Measurements from ENCODE around the gene OAS1.
"Not testable (repeated sequence)": the region's sequence is repeated elsewhere in the genome, so short reads cannot be mapped to it uniquely, and the experiment has no call there.

Gene OAS1

DNA sequence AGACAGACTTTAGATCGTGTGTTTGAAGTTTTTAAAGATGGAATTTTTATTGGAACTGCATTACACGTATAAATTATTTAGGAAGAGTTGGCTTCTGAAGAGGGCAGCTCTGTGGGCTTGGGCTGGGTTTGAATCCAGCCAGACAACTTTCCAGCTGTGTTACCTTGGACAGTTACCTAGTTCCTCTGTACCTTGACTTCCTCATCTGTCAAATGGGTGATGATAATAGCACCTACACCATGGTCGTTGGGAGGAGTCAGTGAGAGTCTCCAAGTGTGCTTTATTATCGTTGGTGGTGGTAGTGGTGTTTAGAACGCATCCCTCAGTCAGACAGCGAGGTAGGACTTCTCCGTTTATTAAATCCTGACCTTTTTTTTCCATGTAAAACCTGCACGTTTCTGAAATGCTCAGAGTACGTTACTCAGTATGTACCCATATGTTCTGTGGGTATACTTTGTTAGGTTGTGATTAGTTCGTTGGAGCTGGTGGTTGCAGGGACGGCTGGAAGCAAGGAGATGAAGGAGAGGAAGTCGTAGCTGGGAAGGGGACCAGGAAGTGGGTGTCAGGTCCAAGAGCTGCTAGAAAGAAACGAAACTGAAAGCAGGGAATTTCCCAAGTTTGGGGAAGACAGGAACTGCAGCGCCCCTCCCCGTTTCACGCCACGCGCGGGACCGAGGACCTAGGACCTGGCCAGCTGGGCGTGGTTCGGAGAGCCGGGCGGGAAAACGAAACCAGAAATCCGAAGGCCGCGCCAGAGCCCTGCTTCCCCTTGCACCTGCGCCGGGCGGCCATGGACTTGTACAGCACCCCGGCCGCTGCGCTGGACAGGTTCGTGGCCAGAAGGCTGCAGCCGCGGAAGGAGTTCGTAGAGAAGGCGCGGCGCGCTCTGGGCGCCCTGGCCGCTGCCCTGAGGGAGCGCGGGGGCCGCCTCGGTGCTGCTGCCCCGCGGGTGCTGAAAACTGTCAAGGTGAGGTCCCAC, 31.3 kb downstream of the OAS1 start, which contains the start of gene OAS3:
TSS of gene OAS3 (plus strand) at position 734 of the 979 bp plus-strand sequence. CDS start at position 791, 57 bp downstream.
- DNase-seq = peak; percentile 72

GRCh38 chr12:112938751-112939150, 32.0 kb downstream of the OAS1 start:
- no peak for DNase-seq

DNA sequence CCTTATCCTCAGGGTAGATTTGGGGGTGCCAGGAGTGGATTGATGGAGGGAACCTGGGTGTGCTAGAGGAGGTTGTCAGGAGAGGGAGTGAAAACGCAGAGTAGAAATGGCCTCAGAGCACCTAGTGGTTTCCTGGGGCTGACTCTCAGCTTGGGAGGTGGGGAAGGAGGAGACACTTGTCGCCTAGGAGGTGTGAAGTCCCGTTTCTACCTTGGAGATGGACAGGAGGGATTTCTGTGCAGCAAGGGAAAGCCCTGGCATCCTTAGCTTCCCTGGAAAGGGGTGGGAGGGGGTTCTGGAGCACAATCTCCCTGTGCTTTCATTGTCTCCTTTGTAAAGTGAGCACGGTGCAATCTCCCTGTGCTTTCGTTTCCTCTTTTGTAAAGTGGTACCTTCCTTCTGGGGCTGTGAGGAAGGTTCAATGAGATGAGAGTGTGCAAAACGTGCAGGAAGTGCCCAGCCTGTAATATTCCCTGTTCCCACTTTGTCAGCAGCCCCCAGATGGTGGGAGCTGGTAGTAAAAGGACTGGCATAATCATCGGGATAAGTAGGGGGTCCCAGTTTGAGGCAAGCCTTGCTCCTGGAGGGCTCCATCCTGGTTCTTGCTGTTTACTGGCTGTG, 33.1 kb downstream of the OAS1 start:
- peak; percentile 24 for DNase-seq

- no peak for DNase-seq
Observed at GRCh38 chr12:112941528-112942335, 35.0 kb downstream of the OAS1 start.

- DNase-seq = no peak
Observed at GRCh38 chr12:112942572-112942971, 35.8 kb downstream of the OAS1 start.

- DNase-seq = no peak
Observed at GRCh38 chr12:112944024-112944690, 37.4 kb downstream of the OAS1 start.

DNA sequence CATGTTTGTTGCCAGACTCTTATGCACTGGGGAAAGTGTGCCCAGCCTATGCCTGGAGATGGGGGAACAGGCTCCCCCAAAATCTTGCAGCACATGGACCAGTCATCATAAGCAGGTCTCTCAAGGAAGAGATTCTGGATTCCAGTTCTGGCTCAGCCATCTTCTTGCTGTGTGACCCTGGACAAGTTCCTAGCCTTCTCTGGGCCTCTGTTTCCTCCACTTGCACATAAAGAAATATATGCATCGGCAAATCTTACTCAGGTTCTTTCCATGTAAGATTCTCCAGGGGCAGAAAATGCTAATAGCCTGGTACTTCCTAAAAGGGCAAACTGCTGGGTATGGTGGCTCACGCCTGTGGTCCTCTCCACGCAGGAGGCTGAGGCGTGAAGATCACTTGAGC, 38.8 kb downstream of the OAS1 start:
- DNase-seq = no peak

- no peak for DNase-seq
Observed at GRCh38 chr12:112946236-112947000, 39.7 kb downstream of the OAS1 start.

GRCh38 chr12:112947314-112947713, 40.6 kb downstream of the OAS1 start:
- no peak for DNase-seq

GRCh38 chr12:112947761-112948160, 41.0 kb downstream of the OAS1 start:
- DNase-seq = no peak

DNA sequence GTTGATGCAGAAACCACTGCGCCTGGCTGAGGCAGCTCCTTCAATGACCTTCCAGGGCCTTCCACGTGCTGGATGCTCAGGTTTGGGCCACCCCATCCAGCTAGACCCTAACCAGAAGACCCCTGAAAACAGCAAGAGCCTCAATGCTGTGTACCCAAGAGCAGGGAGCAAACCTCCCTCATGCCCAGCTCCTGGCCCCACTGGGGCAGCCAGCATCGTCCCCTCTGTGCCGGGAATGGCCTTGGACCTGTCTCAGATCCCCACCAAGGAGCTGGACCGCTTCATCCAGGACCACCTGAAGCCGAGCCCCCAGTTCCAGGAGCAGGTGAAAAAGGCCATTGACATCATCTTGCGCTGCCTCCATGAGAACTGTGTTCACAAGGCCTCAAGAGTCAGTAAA, 42.0 kb downstream of the OAS1 start:
- no peak for DNase-seq

DNA sequence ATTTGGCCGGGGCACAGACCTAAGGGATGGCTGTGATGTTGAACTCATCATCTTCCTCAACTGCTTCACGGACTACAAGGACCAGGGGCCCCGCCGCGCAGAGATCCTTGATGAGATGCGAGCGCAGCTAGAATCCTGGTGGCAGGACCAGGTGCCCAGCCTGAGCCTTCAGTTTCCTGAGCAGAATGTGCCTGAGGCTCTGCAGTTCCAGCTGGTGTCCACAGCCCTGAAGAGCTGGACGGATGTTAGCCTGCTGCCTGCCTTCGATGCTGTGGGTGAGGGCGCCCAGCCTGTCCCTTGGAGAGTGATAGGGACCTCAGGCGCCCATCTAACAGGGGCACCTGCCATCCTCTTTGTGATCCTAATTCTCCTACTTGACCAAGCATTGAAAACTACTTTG, 43.9 kb downstream of the OAS1 start:
- DNase-seq = no peak

DNA sequence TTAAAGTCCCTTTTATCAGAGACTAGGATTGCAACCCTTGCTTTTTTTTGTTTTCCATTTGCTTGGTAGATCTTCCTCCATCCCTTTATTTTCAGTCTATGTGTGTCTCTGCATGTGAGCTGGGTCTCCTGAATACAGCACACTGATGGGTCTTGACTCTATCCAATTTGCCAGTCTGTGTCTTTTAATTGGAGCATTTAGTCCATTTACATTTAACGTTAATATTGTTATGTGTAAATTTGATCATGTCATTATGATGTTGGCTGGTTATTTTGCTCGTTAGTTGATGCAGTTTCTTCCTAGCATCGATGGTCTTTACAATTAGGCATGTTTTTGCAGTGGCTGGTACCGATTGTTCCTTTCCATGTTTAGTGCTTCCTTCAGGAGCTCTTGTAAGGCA, 50.4 kb downstream of the OAS1 start:
- not testable (repeated sequence) for DNase-seq

DNA sequence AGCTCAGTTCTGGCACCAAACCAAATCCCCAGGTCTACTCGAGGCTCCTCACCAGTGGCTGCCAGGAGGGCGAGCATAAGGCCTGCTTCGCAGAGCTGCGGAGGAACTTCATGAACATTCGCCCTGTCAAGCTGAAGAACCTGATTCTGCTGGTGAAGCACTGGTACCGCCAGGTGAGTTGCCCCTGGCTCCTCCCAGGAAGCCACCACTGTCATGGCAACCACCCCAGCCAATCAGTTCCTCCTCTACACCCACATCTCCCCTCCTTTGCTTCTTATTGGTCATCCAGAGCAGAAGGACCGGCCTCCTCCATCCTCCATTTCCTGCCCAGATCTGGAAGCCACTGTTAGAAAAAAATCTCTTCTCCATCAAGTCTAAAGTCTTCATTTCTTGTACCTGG, 54.3 kb downstream of the OAS1 start:
- peak; percentile 11 for DNase-seq

- DNase-seq = no peak
Observed at GRCh38 chr12:112961536-112961935, 54.8 kb downstream of the OAS1 start.

DNA sequence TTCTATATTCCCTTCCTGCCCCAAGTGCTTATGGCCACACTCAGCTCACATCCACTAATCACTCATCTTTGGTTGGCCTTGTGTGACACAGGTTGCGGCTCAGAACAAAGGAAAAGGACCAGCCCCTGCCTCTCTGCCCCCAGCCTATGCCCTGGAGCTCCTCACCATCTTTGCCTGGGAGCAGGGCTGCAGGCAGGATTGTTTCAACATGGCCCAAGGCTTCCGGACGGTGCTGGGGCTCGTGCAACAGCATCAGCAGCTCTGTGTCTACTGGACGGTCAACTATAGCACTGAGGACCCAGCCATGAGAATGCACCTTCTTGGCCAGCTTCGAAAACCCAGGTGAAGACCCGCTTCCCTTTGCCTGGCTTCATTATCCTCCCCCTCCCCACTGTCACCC, 55.8 kb downstream of the OAS1 start:
- no peak for DNase-seq

GRCh38 chr12:112963227-112963861, 56.6 kb downstream of the OAS1 start:
- DNase-seq = no peak

DNA sequence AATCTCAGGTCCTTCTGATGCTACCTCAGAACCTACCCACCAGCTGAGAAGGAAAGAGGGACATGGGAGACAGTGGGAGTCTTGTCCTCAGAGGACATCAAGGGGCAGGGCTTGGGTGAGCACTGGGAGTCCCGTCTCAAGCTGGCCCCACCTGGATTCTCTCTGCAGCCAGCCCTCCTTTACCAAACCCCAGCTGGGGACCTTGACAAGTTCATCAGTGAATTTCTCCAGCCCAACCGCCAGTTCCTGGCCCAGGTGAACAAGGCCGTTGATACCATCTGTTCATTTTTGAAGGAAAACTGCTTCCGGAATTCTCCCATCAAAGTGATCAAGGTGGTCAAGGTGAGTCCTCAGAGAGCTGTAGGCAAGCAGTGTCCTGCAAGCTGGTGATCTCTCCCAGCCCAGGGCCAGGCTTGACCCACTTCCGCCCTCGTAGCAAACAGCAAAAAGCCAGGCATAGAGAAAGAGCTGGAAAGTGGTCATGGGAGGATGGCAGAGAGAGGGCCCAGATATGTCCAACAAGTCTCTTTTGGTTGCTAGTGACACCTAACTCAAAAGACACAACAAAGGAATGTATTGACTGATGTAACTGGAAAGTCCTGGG, 57.4 kb downstream of the OAS1 start:
- no peak for DNase-seq

- DNase-seq = no peak
Observed at GRCh38 chr12:112964915-112965314, 58.2 kb downstream of the OAS1 start.

DNA sequence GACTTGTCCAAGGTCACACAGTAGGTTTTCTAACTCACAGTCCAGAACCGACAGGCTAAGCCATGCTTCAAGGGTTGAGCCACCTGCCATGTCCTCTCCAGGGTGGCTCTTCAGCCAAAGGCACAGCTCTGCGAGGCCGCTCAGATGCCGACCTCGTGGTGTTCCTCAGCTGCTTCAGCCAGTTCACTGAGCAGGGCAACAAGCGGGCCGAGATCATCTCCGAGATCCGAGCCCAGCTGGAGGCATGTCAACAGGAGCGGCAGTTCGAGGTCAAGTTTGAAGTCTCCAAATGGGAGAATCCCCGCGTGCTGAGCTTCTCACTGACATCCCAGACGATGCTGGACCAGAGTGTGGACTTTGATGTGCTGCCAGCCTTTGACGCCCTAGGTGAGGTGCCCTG, 58.9 kb downstream of the OAS1 start:
- DNase-seq = no peak

GRCh38 chr12:112967306-112967705, 60.5 kb downstream of the OAS1 start:
- no peak for DNase-seq

Measured in activated CD4-positive, alpha-beta T cell treated with anti-CD3 and anti-CD28 coated beads, Interleukin-10, Interleukin-2, amounts not matched to agents 100 ng/mL and 50 ng/mL, durations not matched to agents 16 hours and 8 hours (primary cell).